ENCODE data around the gene SEMA4B.
"Not testable (repeated sequence)": the region's sequence is repeated elsewhere in the genome, so short reads cannot be mapped to it uniquely, and the experiment has no call there.

Gene SEMA4B

GRCh38 chr15:90271459-90272166 is 70.5 kb downstream of the SEMA4B start:
- ChIA-PET CTCF (interaction anchor here (2.1 kb wide), 1 partner anchor 22 kb away, joined by 7 read pairs; no protein-coding TSS in a partner anchor), POLR2A (no interaction called here)
- DNase-seq (ENCODE audit: extremely low spot score): no peak
- TF ChIP-seq BHLHE40 (IDR thresholded peaks at IDR 0.05; ENCODE audit: borderline replicate concordance) (no peak), TARDBP (IDR thresholded peaks at IDR 0.05) (no peak), FOXA1 (IDR thresholded peaks at IDR 0.05) (no peak), L3MBTL2 (conservative IDR thresholded peaks at IDR 0.05) (no peak), FOXK2 (IDR thresholded peaks at IDR 0.05) (no peak), HDGF (IDR thresholded peaks at IDR 0.05; ENCODE audit: borderline replicate concordance) (no peak), ELF4 (IDR thresholded peaks at IDR 0.05) (no peak), LEF1 (IDR thresholded peaks at IDR 0.05; ENCODE audit: borderline replicate concordance) (no peak)

DNA sequence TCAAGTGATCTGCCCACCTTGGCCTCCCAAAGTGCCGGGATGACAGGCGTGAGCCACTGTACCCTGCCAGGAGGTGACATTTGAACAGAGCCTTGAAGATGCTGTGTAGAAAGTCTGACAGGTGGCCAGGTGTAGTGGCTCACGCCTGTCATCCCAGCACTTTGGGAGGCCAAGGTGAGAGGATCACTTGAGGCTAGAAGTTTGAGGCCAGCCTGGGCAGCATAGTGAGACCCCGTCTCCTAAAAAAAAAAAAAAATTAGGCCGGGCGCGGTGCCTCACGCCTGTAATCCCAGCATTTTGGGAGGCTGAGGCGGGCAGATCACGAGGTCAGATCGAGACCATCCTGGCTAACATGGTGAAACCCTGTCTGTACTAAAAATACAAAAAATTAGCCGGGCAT is 77.3 kb downstream of the SEMA4B start:
- DNase-seq (ENCODE audit: extremely low spot score): not testable (repeated sequence)
- ChIA-PET POLR2A (interaction anchor here (1.4 kb wide), 1 partner anchor 11 kb away, joined by 3 read pairs; no protein-coding TSS in a partner anchor), CTCF (interaction anchor here (0.6 kb wide), 1 partner anchor 62 kb away, joined by 3 read pairs; no protein-coding TSS in a partner anchor)
